HepG2 (cell line): Measurements from ENCODE around the gene UBALD1. TPM values are rescaled to one million over a fixed set of nuclear protein-coding genes. Genes with fewer than 3 reads are reported as not detected.

ENCODE experiments used
- ELF3 ChIP-seq: IDR thresholded peaks from 2 replicates; pipeline ENCODE4 v1.6.1; 2016; ENCODE audit warnings: missing genetic modification reagents, missing compliant biosample characterization
- GATA4 ChIP-seq: sonication (generic); IDR thresholded peaks from 2 replicates; pipeline ENCODE4 v1.6.1; 2016; ENCODE audit warnings: antibody characterized with exemption, low read depth, borderline replicate concordance
- MAZ ChIP-seq, 2 experiments: sonication (generic) in 1 of 2; formaldehyde crosslinking in 1 of 2; IDR thresholded peaks; 2 replicates each; pipeline versions ENCODE4 v1.5.0 to v1.6.1; 2012 to 2020; ENCODE audit warnings: low read depth in 2 of 2, mild to moderate bottlenecking in 2 of 2, borderline replicate concordance in 1 of 2, improper control_type of control experiment in 1 of 2, low read length in 1 of 2, missing genetic modification reagents in 1 of 2, moderate library complexity in 1 of 2
- NFE2L2 ChIP-seq: fragments of 150-350 bp; IDR thresholded peaks from 2 replicates; pipeline ENCODE4 v1.6.1; 2014; ENCODE audit warnings: low read length
- NFRKB ChIP-seq: fragments of 450-650 bp; IDR thresholded peaks from 2 replicates; pipeline ENCODE4 v1.6.1; 2017
- RFXAP ChIP-seq: sonication (generic); formaldehyde crosslinking; IDR thresholded peaks from 2 replicates; pipeline ENCODE4 v1.4.0; 2020; ENCODE audit warnings: missing genetic modification reagents, borderline replicate concordance
- SALL2 ChIP-seq: sonication (generic); formaldehyde crosslinking; IDR thresholded peaks from 2 replicates; pipeline ENCODE4 v1.8.1; 2023; ENCODE audit warnings: mild to moderate bottlenecking, missing genetic modification reagents, inconsistent platforms
- SRY ChIP-seq: sonication (generic); formaldehyde crosslinking; IDR thresholded peaks from 2 replicates; pipeline ENCODE4 v1.8.0; 2022; ENCODE audit warnings: mild to moderate bottlenecking, missing genetic modification reagents
- TEAD3 ChIP-seq: optimal IDR thresholded peaks from 2 replicates; pipeline ENCODE3; 2016; ENCODE audit warnings: borderline replicate concordance
- YEATS4 ChIP-seq: sonication (generic); formaldehyde crosslinking; IDR thresholded peaks from 2 replicates; pipeline ENCODE4 v1.4.0; 2020; ENCODE audit warnings: missing genetic modification reagents, borderline replicate concordance
- ZFY ChIP-seq: sonication (generic); formaldehyde crosslinking; IDR thresholded peaks from 2 replicates; pipeline ENCODE4 v1.4.0; 2020; ENCODE audit warnings: missing genetic modification reagents
- ZNF263 ChIP-seq: sonication (generic); formaldehyde crosslinking; IDR thresholded peaks from 2 replicates; pipeline ENCODE4 v1.4.0; 2020; ENCODE audit warnings: missing genetic modification reagents
- ZNF331 ChIP-seq: sonication (generic); formaldehyde crosslinking; IDR thresholded peaks from 2 replicates; pipeline ENCODE4 v1.4.0; 2020; ENCODE audit warnings: missing genetic modification reagents
- ZNF75D ChIP-seq: sonication (generic); formaldehyde crosslinking; IDR thresholded peaks from 2 replicates; pipeline ENCODE4 v1.8.1; 2023; ENCODE audit warnings: missing genetic modification reagents, mild to moderate bottlenecking, borderline replicate concordance
- ZSCAN25 ChIP-seq: sonication (generic); formaldehyde crosslinking; IDR thresholded peaks from 2 replicates; pipeline ENCODE4 v1.8.0; 2022; ENCODE audit warnings: mild to moderate bottlenecking, missing genetic modification reagents
- polyA plus RNA-seq, 8 experiments: library from polyadenylated mRNA; depleted of rRNA in 3 of 8; stranded (reverse) in 7 of 8; unstranded in 1 of 8; fragments of >200 nt; fragmentation: Illumina TruSeq in 4 of 8; extraction: Trizol in 4 of 8; gene quantifications; 2 replicates each; pipeline versions ENCODE4 v1.2.1 to v1.2.3, GENCODE V29; 2011 to 2016; ENCODE audit warnings: low read depth in 4 of 8, missing spikeins in 1 of 8, mixed read lengths in 1 of 8; ENCODE audit not compliant: insufficient read depth in 1 of 8
- total RNA-seq, 5 experiments: library from RNA; depleted of rRNA; stranded (reverse); fragments of >200 nt; fragmentation: Illumina TruSeq; extraction: Trizol; gene quantifications; 2 replicates each; pipeline ENCODE4 v1.2.3, GENCODE V29; 2016; ENCODE audit warnings: low read depth in 1 of 5
- TF ChIP-seq, protein P1 (sequence below): sonication (generic); formaldehyde crosslinking; IDR thresholded peaks from 2 replicates; pipeline ENCODE4 v1.4.0; 2020; ENCODE audit warnings: missing genetic modification reagents
- TF ChIP-seq, protein P2 (sequence below): sonication (generic); formaldehyde crosslinking; conservative IDR thresholded peaks from 2 replicates; pipeline ENCODE4 v1.4.0; 2020; ENCODE audit warnings: mild to moderate bottlenecking, missing genetic modification reagents, moderate library complexity
- TF ChIP-seq, protein P3 (sequence below): sonication (generic); formaldehyde crosslinking; IDR thresholded peaks from 2 replicates; pipeline ENCODE4 v1.8.0; 2022; ENCODE audit warnings: mild to moderate bottlenecking, missing genetic modification reagents
- TF ChIP-seq, protein P4 (sequence below): sonication (generic); formaldehyde crosslinking; IDR thresholded peaks from 2 replicates; pipeline ENCODE4 v1.4.0; 2020; ENCODE audit warnings: mild to moderate bottlenecking, missing genetic modification reagents

UBALD1 gene
- total and polyA plus RNA-seq, 2 of the 13 experiments (the other 11 are each of a cell fraction or from before 2014, with no cell fraction given) = 6.8 to 12.3 TPM

- TF ChIP-seq, protein P1, sequence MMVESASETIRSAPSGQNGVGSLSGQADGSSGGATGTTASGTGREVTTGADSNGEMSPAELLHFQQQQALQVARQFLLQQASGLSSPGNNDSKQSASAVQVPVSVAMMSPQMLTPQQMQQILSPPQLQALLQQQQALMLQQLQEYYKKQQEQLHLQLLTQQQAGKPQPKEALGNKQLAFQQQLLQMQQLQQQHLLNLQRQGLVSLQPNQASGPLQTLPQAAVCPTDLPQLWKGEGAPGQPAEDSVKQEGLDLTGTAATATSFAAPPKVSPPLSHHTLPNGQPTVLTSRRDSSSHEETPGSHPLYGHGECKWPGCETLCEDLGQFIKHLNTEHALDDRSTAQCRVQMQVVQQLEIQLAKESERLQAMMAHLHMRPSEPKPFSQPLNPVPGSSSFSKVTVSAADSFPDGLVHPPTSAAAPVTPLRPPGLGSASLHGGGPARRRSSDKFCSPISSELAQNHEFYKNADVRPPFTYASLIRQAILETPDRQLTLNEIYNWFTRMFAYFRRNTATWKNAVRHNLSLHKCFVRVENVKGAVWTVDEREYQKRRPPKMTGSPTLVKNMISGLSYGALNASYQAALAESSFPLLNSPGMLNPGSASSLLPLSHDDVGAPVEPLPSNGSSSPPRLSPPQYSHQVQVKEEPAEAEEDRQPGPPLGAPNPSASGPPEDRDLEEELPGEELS (CRISPR knock-in tag) = 0 out of 2 replicates have a peak, but pooled peaks have one; percentile 30
- TF ChIP-seq ZNF75D (CRISPR knock-in tag) (0 out of 2 replicates have a peak, but pooled peaks have one; percentile 28), NFRKB (no peak), ZSCAN25 (CRISPR knock-in tag) (peak; percentile 50; the same call in 1 of the 2 replicates), MAZ (IDR thresholded peaks at IDR 0.05; ENCODE audit: borderline replicate concordance, low read depth, low read length) (no peak), MAZ (CRISPR knock-in tag; IDR thresholded peaks at IDR 0.05; ENCODE audit: low read depth) (peak; percentile 22; the same call in 1 of the 2 replicates), ZNF331 (0 out of 2 replicates have a peak, but pooled peaks have one; percentile 29), TEAD3 (peak; percentile 29), NFE2L2 (no peak), RFXAP (CRISPR knock-in tag) (0 out of 2 replicates have a peak, but pooled peaks have one; percentile 51), SRY (CRISPR knock-in tag) (0 out of 2 replicates have a peak, but pooled peaks have one; percentile 47), ZFY (CRISPR knock-in tag) (peak; percentile 16; the same call in 1 of the 2 replicates), ZNF263 (CRISPR knock-in tag) (peak; percentile 83), GATA4 (0 out of 2 replicates have a peak, but pooled peaks have one; percentile 7), YEATS4 (CRISPR knock-in tag) (0 out of 2 replicates have a peak, but pooled peaks have one; percentile 33), SALL2 (CRISPR knock-in tag) (0 out of 2 replicates have a peak, but pooled peaks have one; percentile 48), ELF3 (no peak)
- TF ChIP-seq, protein P2, sequence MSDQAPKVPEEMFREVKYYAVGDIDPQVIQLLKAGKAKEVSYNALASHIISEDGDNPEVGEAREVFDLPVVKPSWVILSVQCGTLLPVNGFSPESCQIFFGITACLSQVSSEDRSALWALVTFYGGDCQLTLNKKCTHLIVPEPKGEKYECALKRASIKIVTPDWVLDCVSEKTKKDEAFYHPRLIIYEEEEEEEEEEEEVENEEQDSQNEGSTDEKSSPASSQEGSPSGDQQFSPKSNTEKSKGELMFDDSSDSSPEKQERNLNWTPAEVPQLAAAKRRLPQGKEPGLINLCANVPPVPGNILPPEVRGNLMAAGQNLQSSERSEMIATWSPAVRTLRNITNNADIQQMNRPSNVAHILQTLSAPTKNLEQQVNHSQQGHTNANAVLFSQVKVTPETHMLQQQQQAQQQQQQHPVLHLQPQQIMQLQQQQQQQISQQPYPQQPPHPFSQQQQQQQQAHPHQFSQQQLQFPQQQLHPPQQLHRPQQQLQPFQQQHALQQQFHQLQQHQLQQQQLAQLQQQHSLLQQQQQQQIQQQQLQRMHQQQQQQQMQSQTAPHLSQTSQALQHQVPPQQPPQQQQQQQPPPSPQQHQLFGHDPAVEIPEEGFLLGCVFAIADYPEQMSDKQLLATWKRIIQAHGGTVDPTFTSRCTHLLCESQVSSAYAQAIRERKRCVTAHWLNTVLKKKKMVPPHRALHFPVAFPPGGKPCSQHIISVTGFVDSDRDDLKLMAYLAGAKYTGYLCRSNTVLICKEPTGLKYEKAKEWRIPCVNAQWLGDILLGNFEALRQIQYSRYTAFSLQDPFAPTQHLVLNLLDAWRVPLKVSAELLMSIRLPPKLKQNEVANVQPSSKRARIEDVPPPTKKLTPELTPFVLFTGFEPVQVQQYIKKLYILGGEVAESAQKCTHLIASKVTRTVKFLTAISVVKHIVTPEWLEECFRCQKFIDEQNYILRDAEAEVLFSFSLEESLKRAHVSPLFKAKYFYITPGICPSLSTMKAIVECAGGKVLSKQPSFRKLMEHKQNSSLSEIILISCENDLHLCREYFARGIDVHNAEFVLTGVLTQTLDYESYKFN (CRISPR knock-in tag) = peak; percentile 78
- TF ChIP-seq, protein P3, sequence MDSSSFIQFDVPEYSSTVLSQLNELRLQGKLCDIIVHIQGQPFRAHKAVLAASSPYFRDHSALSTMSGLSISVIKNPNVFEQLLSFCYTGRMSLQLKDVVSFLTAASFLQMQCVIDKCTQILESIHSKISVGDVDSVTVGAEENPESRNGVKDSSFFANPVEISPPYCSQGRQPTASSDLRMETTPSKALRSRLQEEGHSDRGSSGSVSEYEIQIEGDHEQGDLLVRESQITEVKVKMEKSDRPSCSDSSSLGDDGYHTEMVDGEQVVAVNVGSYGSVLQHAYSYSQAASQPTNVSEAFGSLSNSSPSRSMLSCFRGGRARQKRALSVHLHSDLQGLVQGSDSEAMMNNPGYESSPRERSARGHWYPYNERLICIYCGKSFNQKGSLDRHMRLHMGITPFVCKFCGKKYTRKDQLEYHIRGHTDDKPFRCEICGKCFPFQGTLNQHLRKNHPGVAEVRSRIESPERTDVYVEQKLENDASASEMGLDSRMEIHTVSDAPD = peak; percentile 68; the same call in 1 of the 2 replicates
- TF ChIP-seq, protein P4, sequence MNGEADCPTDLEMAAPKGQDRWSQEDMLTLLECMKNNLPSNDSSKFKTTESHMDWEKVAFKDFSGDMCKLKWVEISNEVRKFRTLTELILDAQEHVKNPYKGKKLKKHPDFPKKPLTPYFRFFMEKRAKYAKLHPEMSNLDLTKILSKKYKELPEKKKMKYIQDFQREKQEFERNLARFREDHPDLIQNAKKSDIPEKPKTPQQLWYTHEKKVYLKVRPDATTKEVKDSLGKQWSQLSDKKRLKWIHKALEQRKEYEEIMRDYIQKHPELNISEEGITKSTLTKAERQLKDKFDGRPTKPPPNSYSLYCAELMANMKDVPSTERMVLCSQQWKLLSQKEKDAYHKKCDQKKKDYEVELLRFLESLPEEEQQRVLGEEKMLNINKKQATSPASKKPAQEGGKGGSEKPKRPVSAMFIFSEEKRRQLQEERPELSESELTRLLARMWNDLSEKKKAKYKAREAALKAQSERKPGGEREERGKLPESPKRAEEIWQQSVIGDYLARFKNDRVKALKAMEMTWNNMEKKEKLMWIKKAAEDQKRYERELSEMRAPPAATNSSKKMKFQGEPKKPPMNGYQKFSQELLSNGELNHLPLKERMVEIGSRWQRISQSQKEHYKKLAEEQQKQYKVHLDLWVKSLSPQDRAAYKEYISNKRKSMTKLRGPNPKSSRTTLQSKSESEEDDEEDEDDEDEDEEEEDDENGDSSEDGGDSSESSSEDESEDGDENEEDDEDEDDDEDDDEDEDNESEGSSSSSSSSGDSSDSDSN (CRISPR knock-in tag) = peak; percentile 63
Observed at GRCh38 chr16:4618645-4619418, 4.1 kb upstream of the UBALD1 start (continued).
